SK-N-SH (cell line): Measurements from ENCODE around the gene PODXL. TPM values are rescaled to one million over a fixed set of nuclear protein-coding genes. Genes with fewer than 3 reads are reported as not detected.
"Not testable (repeated sequence)": the region's sequence is repeated elsewhere in the genome, so short reads cannot be mapped to it uniquely, and the experiment has no call there.

ENCODE experiments used
- CTCF ChIA-PET: fragments of 300-600, 350-600 bp; formaldehyde crosslinking; extraction: SDS; loops from one replicate; lab custom pipeline; 2021; lab: Yijun Ruan, JAX
- POLR2A ChIA-PET: fragments of 350-600 bp; sonication (Branson Sonifier 250); formaldehyde crosslinking; extraction: SDS; loops from one replicate; lab custom pipeline; 2020; ENCODE audit warnings: antibody characterized with exemption, inconsistent platforms; lab: Yijun Ruan, JAX
- DNase-seq: peaks from one replicate; pipeline ENCODE4 v3.0.0; 2012
- H2AFZ ChIP-seq: fragments of 200-600 bp; sonication (generic); 2 replicates; pipeline ENCODE4 v1.8.1; 2016; ENCODE audit warnings: antibody characterized with exemption, mild to moderate bottlenecking, low read depth
- H3F3A ChIP-seq: fragments of 200-600 bp; sonication (generic); replicated peaks from 2 replicates; pipeline ENCODE3; 2016; ENCODE audit warnings: antibody characterized with exemption, mild to moderate bottlenecking; ENCODE audit not compliant: insufficient read depth
- H3K27ac ChIP-seq, 2 experiments: fragments of 200-500 bp in 1 of 2; fragments of 200-600 bp in 1 of 2; sonication (Bioruptor generic) in 1 of 2; sonication (generic), shearing (Covaris generic) in 1 of 2; 2 replicates each; pipeline versions ENCODE4 v1.5.1 to v1.6.1; 2014 to 2016; ENCODE audit warnings: low read depth in 2 of 2, inconsistent platforms in 1 of 2, low read length in 1 of 2, mild to moderate bottlenecking in 1 of 2, mixed read lengths in 1 of 2
- H3K27me3 ChIP-seq: fragments of 200-600 bp; sonication (generic), shearing (Covaris generic); 2 replicates; pipeline ENCODE4 v1.6.1; 2016; ENCODE audit warnings: mixed run types; ENCODE audit not compliant: insufficient read depth
- H3K36me3 ChIP-seq, 2 experiments: fragments of 200-500 bp in 1 of 2; fragments of 200-600 bp in 1 of 2; sonication (Bioruptor generic) in 1 of 2; sonication (generic) in 1 of 2; replicated peaks in 1 of 2; 2 replicates each; pipeline versions ENCODE3 to v1.5.1; 2014 to 2016; ENCODE audit warnings: low read length in 1 of 2, mild to moderate bottlenecking in 1 of 2; ENCODE audit not compliant: insufficient read depth in 2 of 2, control insufficient read depth in 1 of 2
- H3K4me1 ChIP-seq, 2 experiments: fragments of 200-500 bp in 1 of 2; fragments of 200-600 bp in 1 of 2; sonication (Bioruptor generic) in 1 of 2; sonication (generic), shearing (Covaris generic) in 1 of 2; 2 replicates each; pipeline versions ENCODE4 v1.5.1 to v1.6.1; 2014 to 2016; ENCODE audit warnings: low read depth in 1 of 2, low read length in 1 of 2, mixed run types in 1 of 2; ENCODE audit not compliant: insufficient read depth in 2 of 2, control insufficient read depth in 1 of 2
- H3K4me2 ChIP-seq: fragments of 200-600 bp; sonication (generic), shearing (Covaris generic); 2 replicates; pipeline ENCODE4 v1.6.1; 2017; ENCODE audit warnings: mixed run types
- H3K4me3 ChIP-seq, 2 experiments: fragments of 200-500 bp in 1 of 2; fragments of 200-600 bp in 1 of 2; sonication (Bioruptor generic) in 1 of 2; sonication (generic), shearing (Covaris generic) in 1 of 2; 2 replicates each; pipeline versions ENCODE4 v1.5.1 to v1.8.1; 2014 to 2016; ENCODE audit warnings: low read depth in 2 of 2, inconsistent platforms in 1 of 2, low read length in 1 of 2, mild to moderate bottlenecking in 1 of 2, mixed read lengths in 1 of 2, moderate library complexity in 1 of 2
- H3K79me2 ChIP-seq: fragments of 200-600 bp; sonication (generic); 2 replicates; pipeline ENCODE4 v1.8.1; 2017; ENCODE audit warnings: mild to moderate bottlenecking; ENCODE audit not compliant: insufficient read depth
- H3K9ac ChIP-seq: fragments of 200-600 bp; sonication (generic); 2 replicates; pipeline ENCODE4 v1.6.1; 2017; ENCODE audit warnings: mixed run types
- H3K9me2 ChIP-seq: fragments of 200-600 bp; sonication (generic); 2 replicates; pipeline ENCODE4 v1.6.1; 2017; ENCODE audit warnings: mixed run types
- H3K9me3 ChIP-seq: fragments of 200-600 bp; sonication (generic); 2 replicates; pipeline ENCODE4 v1.6.1; 2017; ENCODE audit warnings: mixed run types, mild to moderate bottlenecking, moderate library complexity
- H4K20me1 ChIP-seq: fragments of 200-600 bp; sonication (generic); 2 replicates; pipeline ENCODE4 v1.6.1; 2017; ENCODE audit warnings: mild to moderate bottlenecking, mixed run types; ENCODE audit not compliant: insufficient read depth
- EP300 ChIP-seq, 2 experiments: IDR thresholded peaks; 2 replicates each; pipeline versions ENCODE4 v1.4.0 to v1.6.1; 2012; ENCODE audit warnings: borderline replicate concordance in 1 of 2, low read depth in 1 of 2, low read length in 1 of 2
- FOXM1 ChIP-seq: IDR thresholded peaks from 2 replicates; pipeline ENCODE4 v1.4.0; 2012; ENCODE audit warnings: low read depth, mild to moderate bottlenecking
- IRF3 ChIP-seq: fragments of 150-350 bp; IDR thresholded peaks from 2 replicates; pipeline ENCODE4 v1.6.1; 2016; ENCODE audit warnings: mild to moderate bottlenecking, low read depth, low read length
- MEF2A ChIP-seq: IDR thresholded peaks from 2 replicates; pipeline ENCODE4 v1.4.0; 2012; ENCODE audit warnings: low read depth, borderline replicate concordance
- NFIC ChIP-seq: IDR thresholded peaks from 2 replicates; pipeline ENCODE4 v1.4.0; 2012; ENCODE audit warnings: borderline replicate concordance
- RFX5 ChIP-seq: IDR thresholded peaks from 2 replicates; pipeline ENCODE4 v1.6.1; 2012; ENCODE audit warnings: mild to moderate bottlenecking, improper control_type of control experiment, low read length
- RXRA ChIP-seq: IDR thresholded peaks from 2 replicates; pipeline ENCODE4 v1.4.0; 2012; ENCODE audit warnings: low read depth, mild to moderate bottlenecking, borderline replicate concordance
- SMC3 ChIP-seq: IDR thresholded peaks from 2 replicates; pipeline ENCODE4 v1.6.1; 2012; ENCODE audit warnings: low read depth, low read length, improper control_type of control experiment
- TAF1 ChIP-seq: IDR thresholded peaks from 2 replicates; pipeline ENCODE4 v1.6.1; 2012; ENCODE audit warnings: low read depth, mild to moderate bottlenecking, low read length, moderate library complexity, borderline replicate concordance
- WGBS: methylation state at CpG from one replicate; pipeline ENCODE4 v1.1.6; 2017; ENCODE audit warnings: low lambda C conversion rate; 5-methylcytosine and 5-hydroxymethylcytosine counted together
- polyA plus RNA-seq, 3 experiments: library from polyadenylated mRNA; depleted of rRNA; stranded (reverse); fragments of >200 nt; gene quantifications; 2 replicates each; pipeline ENCODE4 v1.2.3, GENCODE V29; 2012
- TF ChIP-seq, protein P1 (sequence below): fragments of 200-600 bp; sonication (generic); IDR thresholded peaks from 2 replicates; pipeline ENCODE4 v1.6.1; 2017; ENCODE audit warnings: antibody characterized with exemption, mild to moderate bottlenecking, moderate library complexity

PODXL gene
- polyA plus RNA-seq, 1 of the 3 experiments (the other 2 are of a cell fraction) = 76.1 TPM

DNA sequence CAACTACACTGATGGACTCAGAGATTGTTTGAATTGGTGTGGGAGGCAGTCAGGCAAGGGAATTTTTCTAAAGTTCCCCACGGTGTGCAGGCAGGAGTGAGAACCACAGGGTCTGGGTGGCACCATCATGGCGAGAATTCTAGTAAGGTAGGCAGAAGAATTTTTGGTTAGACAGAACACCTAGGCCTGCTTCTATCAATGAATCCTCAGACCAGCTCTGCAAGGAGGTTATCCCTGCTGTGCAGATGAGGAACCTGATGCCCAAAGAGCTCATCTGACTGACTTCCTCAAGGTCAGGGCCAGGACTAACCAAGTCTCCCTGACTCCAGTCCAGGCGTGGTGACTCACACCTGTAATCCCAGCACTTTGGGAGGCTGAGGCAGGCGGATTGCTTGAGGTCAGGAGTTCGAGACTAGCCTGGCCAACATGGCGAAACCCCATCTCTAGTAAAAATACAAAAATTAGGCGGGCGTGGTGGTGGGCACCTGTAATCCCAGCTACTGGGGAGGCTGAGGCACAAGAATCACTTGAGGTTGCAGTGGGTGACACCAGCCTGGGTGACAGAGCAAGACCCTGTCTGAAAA, 51.3 kb downstream of the PODXL start:
- peak overlapping the region in 1 of 2 experiments; percentile 57; a peak in 2 of 4 replicates for H3K27ac ChIP-seq
- H3K9me2 ChIP-seq, H3K4me3 ChIP-seq, POLR2A ChIA-PET, H3K9me3 ChIP-seq, H2AFZ ChIP-seq, H3K9ac ChIP-seq, DNase-seq, H3K27me3 ChIP-seq, H3K4me2 ChIP-seq: not testable (repeated sequence)
- WGBS = 97% methylated on average over 8 of the region's 8 CpGs
- CTCF ChIA-PET = interaction anchor here (1.0 to 15.5 kb wide), 11 partner anchors 9 to 608 kb away, joined by 3 to 291 read pairs (median 4); no protein-coding TSS in a partner anchor
- H3K79me2 ChIP-seq = peaks cover 49% of the 10 kb centered on the region
- H3F3A ChIP-seq = peaks cover 82% of the 10 kb centered on the region
- peaks cover 52 to 65% of the 10 kb centered on the region in 2 experiments for H3K36me3 ChIP-seq
- H3K4me1 ChIP-seq = peaks cover 20 to 34% of the 10 kb centered on the region in 2 experiments; a peak in 3 of 4 replicates
- H4K20me1 ChIP-seq = peaks cover 88% of the 10 kb centered on the region

- Histone ChIP-seq H3K9ac (no peak overlapping the region), H4K20me1 (peaks cover 80% of the 10 kb centered on the region), H3K27me3 (no peaks in the 10 kb centered on the region), H3K36me3 (peaks cover 53 to 58% of the 10 kb centered on the region in 2 experiments), H3K9me2 (no peaks in the 10 kb centered on the region), H3F3A (peaks cover 80% of the 10 kb centered on the region), H3K9me3 (no peaks in the 10 kb centered on the region), H3K79me2 (peaks cover 41% of the 10 kb centered on the region), H3K4me2 (no peak overlapping the region), H2AFZ (no peak overlapping the region), H3K4me3 (no peak overlapping the region), H3K4me1 (peaks cover 20 to 34% of the 10 kb centered on the region in 2 experiments; a peak in 3 of 4 replicates), H3K27ac (peak overlapping the region; percentile 57 to 89; a peak in 3 of 4 replicates)
- no peak for DNase-seq
- POLR2A ChIA-PET = interaction anchor here (2.1 kb wide), 1 partner anchor 11 kb away, joined by 5 read pairs; no protein-coding TSS in a partner anchor
- CTCF ChIA-PET = interaction anchor here (0.8 to 15.5 kb wide), 14 partner anchors 10 to 607 kb away, joined by 3 to 291 read pairs (median 4); no protein-coding TSS in a partner anchor
- TF ChIP-seq FOXM1 (no peak), NFIC (no peak), SMC3 (no peak), IRF3 (no peak), MEF2A (no peak), EP300 (IDR thresholded peaks at IDR 0.05; ENCODE audit: borderline replicate concordance in 1 of 2, low read depth in 1 of 2, low read length in 1 of 2) (no peak), RFX5 (no peak), TAF1 (no peak), RXRA (no peak)
- TF ChIP-seq, protein P1, sequence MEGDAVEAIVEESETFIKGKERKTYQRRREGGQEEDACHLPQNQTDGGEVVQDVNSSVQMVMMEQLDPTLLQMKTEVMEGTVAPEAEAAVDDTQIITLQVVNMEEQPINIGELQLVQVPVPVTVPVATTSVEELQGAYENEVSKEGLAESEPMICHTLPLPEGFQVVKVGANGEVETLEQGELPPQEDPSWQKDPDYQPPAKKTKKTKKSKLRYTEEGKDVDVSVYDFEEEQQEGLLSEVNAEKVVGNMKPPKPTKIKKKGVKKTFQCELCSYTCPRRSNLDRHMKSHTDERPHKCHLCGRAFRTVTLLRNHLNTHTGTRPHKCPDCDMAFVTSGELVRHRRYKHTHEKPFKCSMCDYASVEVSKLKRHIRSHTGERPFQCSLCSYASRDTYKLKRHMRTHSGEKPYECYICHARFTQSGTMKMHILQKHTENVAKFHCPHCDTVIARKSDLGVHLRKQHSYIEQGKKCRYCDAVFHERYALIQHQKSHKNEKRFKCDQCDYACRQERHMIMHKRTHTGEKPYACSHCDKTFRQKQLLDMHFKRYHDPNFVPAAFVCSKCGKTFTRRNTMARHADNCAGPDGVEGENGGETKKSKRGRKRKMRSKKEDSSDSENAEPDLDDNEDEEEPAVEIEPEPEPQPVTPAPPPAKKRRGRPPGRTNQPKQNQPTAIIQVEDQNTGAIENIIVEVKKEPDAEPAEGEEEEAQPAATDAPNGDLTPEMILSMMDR = no peak; the same call in 1 of the 2 replicates
- 97% methylated on average over 12 of the region's 14 CpGs for WGBS
Observed at GRCh38 chr7:131504157-131504899, 52.1 kb downstream of the PODXL start.
